ENCODE measurements around the gene GSG1L. TPM values are rescaled to one million over a fixed set of nuclear protein-coding genes. Genes with fewer than 3 reads are reported as not detected.

The GSG1L gene
- total RNA-seq, 1 donor from 2014 or later = not detected

DNA sequence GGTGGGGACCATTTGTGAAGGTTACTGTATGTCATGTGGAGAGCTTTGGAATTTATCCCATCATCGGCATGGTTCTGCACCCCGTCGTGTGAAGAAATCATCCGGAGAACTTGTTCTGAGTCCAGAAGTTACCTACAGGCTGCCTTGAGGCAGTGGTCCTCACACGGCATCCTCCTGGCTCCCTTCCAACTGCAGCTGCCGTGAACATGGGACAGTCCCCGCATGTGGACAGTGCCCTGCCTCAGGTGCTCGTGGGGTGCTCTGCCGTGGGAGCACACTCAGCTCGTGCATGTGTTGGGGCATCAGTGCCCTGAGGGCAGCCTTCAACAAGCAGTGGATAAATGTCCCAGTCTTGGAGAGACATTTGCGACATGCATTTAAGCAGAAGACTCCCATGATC is 324.9 kb downstream of the GSG1L start:
- no peak overlapping the region for H3K4me3 Mint-ChIP-seq
- DNase-seq (ENCODE audit: low read depth, low spot score) = no peak
- no peaks in the 10 kb centered on the region for H3K27me3 Mint-ChIP-seq (ENCODE audit: low read depth)
- no peak overlapping the region for H3K27ac Mint-ChIP-seq (ENCODE audit: unreplicated experiment)
- H3K9me3 Mint-ChIP-seq = no peaks in the 10 kb centered on the region
- no peak for TF ChIP-seq CTCF (conservative IDR thresholded peaks at IDR 0.05)
- peaks cover 10% of the 10 kb centered on the region for H3K4me1 Mint-ChIP-seq
- peaks cover 15% of the 10 kb centered on the region for H3K36me3 Mint-ChIP-seq (ENCODE audit: low read depth)

Other genes starting within 250 kb of the GSG1L start
- gene XPO6, start 148.3 kb upstream of the GSG1L start, total RNA-seq = 146 and 148 TPM in 2 replicates
- gene SBK1, start 228.8 kb upstream of the GSG1L start, total RNA-seq = 79.0 and 79.3 TPM in 2 replicates

Measured in neural crest cell (in vitro differentiated cells).